GM12878 (cell line): ENCODE results near the gene PIWIL1. TPM values are rescaled to one million over a fixed set of nuclear protein-coding genes. Genes with fewer than 3 reads are reported as not detected.

Experiments
- CBFB ChIP-seq: IDR thresholded peaks from 2 replicates; pipeline ENCODE4 v1.6.1; 2016; ENCODE audit warnings: antibody characterized with exemption, low read depth
- E2F8 ChIP-seq: fragments of 450-650 bp; IDR thresholded peaks from 2 replicates; pipeline ENCODE4 v1.6.1; 2018; ENCODE audit warnings: mild to moderate bottlenecking, low read depth, moderate library complexity; ENCODE audit not compliant: partially characterized antibody
- HDAC6 ChIP-seq: fragments of 200-600 bp; sonication (generic); IDR thresholded peaks from one replicate; pipeline ENCODE4 v1.8.0; 2017; ENCODE audit warnings: antibody characterized with exemption; ENCODE audit not compliant: unreplicated experiment
- NFYB ChIP-seq: IDR thresholded peaks from 2 replicates; pipeline ENCODE4 v1.6.1; 2011; ENCODE audit warnings: low read depth, mild to moderate bottlenecking, low read length, improper control_type of control experiment, moderate library complexity; ENCODE audit not compliant: insufficient read depth
- PML ChIP-seq: IDR thresholded peaks from 2 replicates; pipeline ENCODE4 v1.6.1; 2012; ENCODE audit warnings: low read length, inconsistent platforms
- SKIL ChIP-seq: fragments of 450-650 bp; IDR thresholded peaks from 2 replicates; pipeline ENCODE4 v1.6.1; 2017; ENCODE audit warnings: mild to moderate bottlenecking, low read depth, inconsistent platforms; ENCODE audit not compliant: poor library complexity, severe bottlenecking
- ZBTB11 ChIP-seq: fragments of 450-650 bp; formaldehyde crosslinking; IDR thresholded peaks from 2 replicates; pipeline ENCODE4 v1.5.0; 2022; ENCODE audit warnings: mild to moderate bottlenecking, missing genetic modification characterization
- ZNF207 ChIP-seq: fragments of 450-650 bp; IDR thresholded peaks from 2 replicates; pipeline ENCODE4 v1.6.1; 2014; ENCODE audit warnings: antibody characterized with exemption, mild to moderate bottlenecking, borderline replicate concordance
- ZZZ3 ChIP-seq: IDR thresholded peaks from 2 replicates; pipeline ENCODE4 v1.6.1; 2011; ENCODE audit warnings: low read depth; ENCODE audit not compliant: control insufficient read depth, insufficient read length
- polyA plus RNA-seq, 11 experiments: library from polyadenylated mRNA; depleted of rRNA in 4 of 11; unstranded in 6 of 11; stranded (reverse) in 5 of 11; fragments of >200 nt; fragmentation: Nextera tagmentation in 4 of 11; fragmentation: Illumina TruSeq in 1 of 11; extraction: Ambion mirVana in 4 of 11; extraction: Trizol in 1 of 11; gene quantifications; 1 replicate in 1 of 11; 2 replicates in 10 of 11; pipeline versions ENCODE4 v1.2.1 to v1.2.3, GENCODE V29; 2011 to 2016; ENCODE audit warnings: inconsistent platforms in 2 of 11, missing spikeins in 2 of 11, low read depth in 1 of 11
- total RNA-seq, 4 experiments: library from RNA; depleted of rRNA in 3 of 4; stranded (reverse); fragments of >200 nt in 3 of 4; fragmentation: Illumina TruSeq in 1 of 4; extraction: Trizol in 1 of 4; gene quantifications; 2 replicates each; pipeline versions ENCODE4 v1.2.1 to v1.2.3, GENCODE V29; 2013 to 2021

The PIWIL1 gene
- total and polyA plus RNA-seq, 10 of the 15 experiments (the other 5 are each of a cell fraction or from before 2014, with no cell fraction given), result not detected

- TF ChIP-seq E2F8 (no peak), PML (no peak), ZZZ3 (no peak), SKIL (no peak), CBFB (no peak), HDAC6 (no peak), ZNF207 (no peak), ZBTB11 (CRISPR knock-in tag) (no peak), NFYB (no peak)
These were observed 26.9 kb downstream of the PIWIL1 start (continued) for GRCh38 chr12:130364578-130364977.
